ENCODE measurements around the gene LLCFC1.

LLCFC1 gene

GRCh38 chr7:142894985-142895593 is 44.2 kb upstream of the LLCFC1 start:
- TF ChIP-seq ZFX (IDR thresholded peaks at IDR 0.05; ENCODE audit: borderline replicate concordance) (no peak), CTCF (IDR thresholded peaks at IDR 0.05) (no peak)
- H3K27ac ChIP-seq = no peak overlapping the region

- TF ChIP-seq CTCF (IDR thresholded peaks at IDR 0.05) = no peak
- TF ChIP-seq ZFX (IDR thresholded peaks at IDR 0.05; ENCODE audit: borderline replicate concordance) = no peak
Observed at GRCh38 chr7:142896151-142896550, 43.1 kb upstream of the LLCFC1 start.

DNA sequence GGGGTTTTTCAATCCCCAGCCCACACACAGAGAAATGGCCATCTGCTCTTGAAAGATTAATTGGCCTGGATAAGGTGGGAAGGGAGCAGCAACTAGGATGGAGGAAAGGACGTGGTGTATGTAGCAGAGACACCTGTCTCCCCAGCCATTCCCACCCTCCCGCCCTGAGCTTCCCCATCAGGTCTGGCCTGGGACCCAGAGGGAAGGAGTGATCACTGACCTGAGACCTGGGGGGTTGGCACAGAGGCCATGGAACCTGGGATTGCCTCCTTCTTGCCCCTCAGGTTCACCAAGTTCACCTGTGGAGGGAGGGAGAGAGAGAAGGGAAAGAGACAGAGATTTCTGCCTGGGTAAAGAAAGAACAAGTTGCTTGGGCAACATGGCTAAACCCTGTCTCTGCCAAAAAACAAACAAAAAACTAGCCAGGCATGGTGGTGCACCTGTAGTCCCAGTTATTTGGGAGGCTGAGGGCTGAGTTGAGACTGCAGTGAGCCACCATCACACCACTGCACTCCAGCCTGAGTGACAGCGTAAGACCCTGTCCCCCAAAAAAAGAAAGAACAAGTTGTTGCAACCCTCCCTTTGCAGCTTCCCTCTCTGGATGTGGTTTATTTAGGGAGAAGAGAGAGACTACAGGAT is 42.4 kb upstream of the LLCFC1 start:
- TF ChIP-seq CTCF (IDR thresholded peaks at IDR 0.05) (no peak), ZFX (IDR thresholded peaks at IDR 0.05; ENCODE audit: borderline replicate concordance) (no peak)
- no peak overlapping the region for H3K27ac ChIP-seq

More at GRCh38 chr7:142896151-142896550, 43.1 kb upstream of the LLCFC1 start:
- H3K27ac ChIP-seq = no peak overlapping the region

- TF ChIP-seq ZFX (IDR thresholded peaks at IDR 0.05; ENCODE audit: borderline replicate concordance) (no peak), CTCF (IDR thresholded peaks at IDR 0.05) (no peak)
- H3K27ac ChIP-seq = no peak overlapping the region
Observed at GRCh38 chr7:142897691-142898090, 41.6 kb upstream of the LLCFC1 start.

DNA sequence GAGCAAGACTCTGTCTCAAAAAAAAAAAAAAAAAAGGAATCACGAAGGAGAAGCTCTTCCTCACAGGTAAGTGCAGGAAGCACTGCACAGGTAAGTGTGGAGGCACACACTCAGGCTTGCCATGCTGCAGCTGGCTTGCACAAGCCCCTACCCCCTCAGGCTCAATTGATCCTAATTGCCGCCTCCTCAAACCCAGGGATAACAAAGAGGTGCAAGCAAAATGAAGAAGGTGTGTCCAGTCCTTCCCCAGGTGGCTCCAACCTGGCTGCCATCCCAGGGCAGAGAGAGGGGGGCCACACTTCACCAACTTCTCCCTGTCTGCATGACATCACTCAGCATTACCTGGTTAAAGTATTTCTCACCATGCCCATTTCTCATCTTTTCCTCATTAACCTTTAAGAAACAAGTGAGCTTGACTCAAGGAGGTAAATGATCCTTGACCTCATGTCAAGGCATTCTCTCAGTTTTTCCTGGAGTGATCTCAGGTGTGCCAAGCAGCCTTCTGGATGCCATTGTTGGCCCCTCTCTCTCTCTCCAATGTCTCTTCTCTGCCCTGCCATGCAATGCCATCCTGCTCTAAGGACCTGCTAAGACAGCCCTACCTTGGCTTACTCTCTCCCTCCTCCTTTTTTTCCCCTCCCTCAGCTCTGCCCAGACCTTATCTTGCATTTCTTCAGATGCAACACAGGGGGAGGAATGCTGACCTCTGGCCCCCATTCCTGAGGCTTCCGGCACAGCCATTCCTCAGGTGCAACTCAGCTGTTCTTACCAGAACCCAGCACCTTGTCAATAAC is 40.7 kb upstream of the LLCFC1 start:
- TF ChIP-seq CTCF (IDR thresholded peaks at IDR 0.05) (no peak), ZFX (IDR thresholded peaks at IDR 0.05; ENCODE audit: borderline replicate concordance) (no peak)
- H3K27ac ChIP-seq = no peak overlapping the region

- no peak overlapping the region for H3K27ac ChIP-seq
- no peak for TF ChIP-seq CTCF (IDR thresholded peaks at IDR 0.05)
- TF ChIP-seq ZFX (IDR thresholded peaks at IDR 0.05; ENCODE audit: borderline replicate concordance) = no peak
Observed at GRCh38 chr7:142899661-142900060, 39.6 kb upstream of the LLCFC1 start.
